Astrocyte of the spinal cord (primary cell): ENCODE results near the gene AUH.
A peak's percentile ranks its signal among the peaks of the same experiment; 100 is the strongest.

Experiments
- DNase-seq: peaks from one replicate; pipeline ENCODE4 v3.0.0; 2011; ENCODE audit warnings: low read depth, low spot score
- H3K4me3 ChIP-seq: 2 replicates; pipeline ENCODE4 v1.5.1; 2011; ENCODE audit warnings: low read depth, mild to moderate bottlenecking, low read length, moderate library complexity
- CTCF ChIP-seq: IDR thresholded peaks from 2 replicates; pipeline ENCODE4 v1.5.1; 2012; ENCODE audit warnings: low read depth, mild to moderate bottlenecking, low read length, inconsistent platforms
- in situ Hi-C: cut with HindIII; loops from 2 replicates; pipeline ENCODE4 v1.10.0; 2017; ENCODE audit warnings: low sequenced_read_pairs

The AUH gene

GRCh38 chr9:91361291-91362050 is at the start of gene AUH:
Gene AUH (minus strand): TSS chr9:91361918. CDS start chr9:91361889, 29 bp downstream.
- TF ChIP-seq CTCF: no peak
- in situ Hi-C loops: no loop called here
- peak; percentile 67 for DNase-seq
- peak within 1 kb of the TSS; percentile 83 for H3K4me3 ChIP-seq

GRCh38 chr9:91411096-91411771 is 49.5 kb upstream of the AUH start:
- no peak for DNase-seq
- no peak for TF ChIP-seq CTCF
- in situ Hi-C loops: no loop called here
- H3K4me3 ChIP-seq: no peak overlapping the region

- no peak for TF ChIP-seq CTCF
- in situ Hi-C loops: no loop called here
- H3K4me3 ChIP-seq: no peak overlapping the region
- no peak for DNase-seq
Observed at GRCh38 chr9:91410161-91410560, 48.4 kb upstream of the AUH start.

- TF ChIP-seq CTCF: no peak
- in situ Hi-C loops: no loop called here
- no peak overlapping the region for H3K4me3 ChIP-seq
Observed at GRCh38 chr9:91408475-91408874, 46.8 kb upstream of the AUH start.

GRCh38 chr9:91407580-91408318 is 46.0 kb upstream of the AUH start:
- H3K4me3 ChIP-seq: no peak overlapping the region
- TF ChIP-seq CTCF: no peak
- in situ Hi-C loops: no loop called here
- no peak for DNase-seq

More at GRCh38 chr9:91408475-91408874, 46.8 kb upstream of the AUH start:
- peak; percentile 28 for DNase-seq

GRCh38 chr9:91405343-91406077 is 43.8 kb upstream of the AUH start:
- no peak for TF ChIP-seq CTCF
- in situ Hi-C loops: no loop called here
- H3K4me3 ChIP-seq: no peak overlapping the region
- no peak for DNase-seq
